CD4-positive, alpha-beta T cell treated with Interleukin-12 subunit alpha and Interleukin-12 subunit beta, for 1 hour (primary cell): ENCODE results near the gene PLEKHG3.

Source experiments
- DNase-seq: peaks from one replicate; pipeline ENCODE4 v3.0.0-alpha.2; 2020

PLEKHG3 gene

GRCh38 chr14:64728856-64729255, 24.6 kb downstream of the PLEKHG3 start:
- DNase-seq = no peak

GRCh38 chr14:64729386-64730060, 25.3 kb downstream of the PLEKHG3 start:
- DNase-seq = no peak

- no peak for DNase-seq
Observed at GRCh38 chr14:64730061-64730440, 25.8 kb downstream of the PLEKHG3 start.

GRCh38 chr14:64730681-64731080, 26.5 kb downstream of the PLEKHG3 start:
- DNase-seq = no peak

GRCh38 chr14:64731141-64731581, 26.9 kb downstream of the PLEKHG3 start:
- no peak for DNase-seq

- no peak for DNase-seq
Observed at GRCh38 chr14:64732066-64732465, 27.8 kb downstream of the PLEKHG3 start.

GRCh38 chr14:64732536-64733120, 28.4 kb downstream of the PLEKHG3 start:
- DNase-seq = no peak

GRCh38 chr14:64733321-64733720, 29.1 kb downstream of the PLEKHG3 start:
- DNase-seq = no peak

GRCh38 chr14:64733899-64734298, 29.7 kb downstream of the PLEKHG3 start:
- no peak for DNase-seq

GRCh38 chr14:64734990-64735389, 30.8 kb downstream of the PLEKHG3 start:
- DNase-seq = no peak

- DNase-seq = no peak
Observed at GRCh38 chr14:64736271-64737169, 32.3 kb downstream of the PLEKHG3 start.

GRCh38 chr14:64737391-64738280, 33.4 kb downstream of the PLEKHG3 start:
- DNase-seq = no peak

GRCh38 chr14:64738281-64738804, 34.1 kb downstream of the PLEKHG3 start:
- no peak for DNase-seq

GRCh38 chr14:64741200-64741599, 37.0 kb downstream of the PLEKHG3 start:
- DNase-seq = no peak

GRCh38 chr14:64741961-64742360, 37.7 kb downstream of the PLEKHG3 start:
- DNase-seq = no peak

- no peak for DNase-seq
Observed at GRCh38 chr14:64743061-64743460, 38.8 kb downstream of the PLEKHG3 start.

GRCh38 chr14:64745511-64746091, 41.4 kb downstream of the PLEKHG3 start:
- no peak for DNase-seq

GRCh38 chr14:64746298-64747250, 42.4 kb downstream of the PLEKHG3 start:
- DNase-seq = no peak

GRCh38 chr14:64747327-64747726, 43.1 kb downstream of the PLEKHG3 start:
- DNase-seq = no peak

GRCh38 chr14:64748521-64748920, 44.3 kb downstream of the PLEKHG3 start:
- DNase-seq = no peak
